UCSD-AML1 (cell line): Measurements from ENCODE around the gene POLG.
"Not testable (repeated sequence)": the region's sequence is repeated elsewhere in the genome, so short reads cannot be mapped to it uniquely, and the experiment has no call there.

Experiments used
- DNase-seq: peaks from one replicate; lab custom pipeline; 2025; ENCODE audit not compliant: unreplicated experiment; lab: John Stamatoyannopoulos, UW

The POLG gene

DNA sequence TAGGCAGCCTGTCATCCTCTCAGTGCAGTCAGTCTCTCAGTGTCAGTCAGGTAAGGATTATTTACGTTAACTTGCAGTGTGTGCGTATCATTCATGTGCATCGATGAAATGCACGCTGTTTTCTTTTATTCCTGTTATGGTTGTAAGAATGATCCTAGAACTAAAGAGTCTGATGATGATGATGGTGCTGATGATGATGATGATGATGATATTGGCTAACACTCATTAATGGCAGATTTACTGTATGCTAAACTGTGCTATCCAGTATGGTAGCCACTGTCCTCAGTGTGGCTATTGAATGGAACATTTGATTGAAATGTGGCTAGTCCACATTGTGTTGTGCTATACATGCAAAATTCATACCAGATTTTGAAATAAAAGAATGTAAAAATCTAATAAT is 51.4 kb downstream of the POLG start:
- no peak for DNase-seq

DNA sequence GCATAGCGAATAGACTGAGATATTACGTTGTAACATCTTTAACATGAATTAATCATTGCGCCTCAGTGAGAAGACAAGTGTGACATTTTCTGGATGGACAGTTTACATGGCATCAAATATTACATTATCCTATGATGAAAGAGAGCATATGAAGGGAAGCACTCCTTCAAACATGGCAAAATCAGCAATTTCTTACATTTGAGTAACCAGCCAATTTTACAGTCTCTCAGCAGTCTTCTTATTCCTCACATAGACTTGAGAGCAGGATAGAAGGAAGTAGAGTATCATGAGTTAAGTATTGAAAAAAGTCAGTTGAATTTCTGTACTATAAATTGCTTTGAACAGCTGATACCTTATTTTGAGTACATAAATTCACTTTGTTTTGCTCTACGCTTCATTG is 52.0 kb downstream of the POLG start:
- no peak for DNase-seq

DNA sequence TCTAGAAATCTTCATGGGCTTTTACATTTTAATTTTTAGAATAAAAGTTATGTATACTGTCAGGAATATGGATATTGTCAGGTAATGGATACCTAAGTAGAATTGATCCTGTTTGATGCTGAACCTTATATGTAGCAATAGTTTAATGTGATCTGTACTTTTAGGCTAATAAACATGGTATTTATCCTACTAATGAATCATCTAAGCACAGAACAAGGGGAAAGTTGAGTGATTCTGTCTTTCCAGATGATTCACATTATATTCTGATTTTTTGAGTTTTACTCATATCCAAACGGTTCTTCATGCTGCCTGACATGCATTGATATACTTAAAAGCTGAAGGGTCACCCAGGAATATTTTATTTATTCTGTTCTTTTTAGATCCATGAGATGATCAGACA is 56.3 kb downstream of the POLG start:
- DNase-seq = no peak

DNA sequence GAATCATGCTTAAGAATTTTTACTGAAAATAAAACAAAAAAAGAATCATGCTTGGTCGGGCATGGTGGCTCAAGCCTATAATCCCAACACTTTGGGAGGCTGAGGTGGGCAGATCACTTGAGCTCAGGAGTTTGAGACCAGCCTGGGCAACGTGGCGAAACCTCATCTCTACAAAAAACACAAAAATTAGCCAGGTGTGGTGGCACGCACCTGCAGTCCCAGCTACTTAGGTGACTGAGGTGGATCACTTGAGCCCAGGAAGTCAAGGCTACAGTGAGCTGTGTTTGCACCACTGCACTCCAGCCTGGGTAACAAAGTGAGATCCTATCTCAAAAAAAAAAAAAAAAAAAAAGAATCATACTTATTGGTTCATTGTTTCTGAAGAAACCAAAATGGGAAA is 57.3 kb downstream of the POLG start:
- not testable (repeated sequence) for DNase-seq
